GM19455 (cell line): ENCODE measurements around the gene SLC39A11.
A peak's percentile ranks its signal among the peaks of the same experiment; 100 is the strongest.
"Not testable (repeated sequence)": the region's sequence is repeated elsewhere in the genome, so short reads cannot be mapped to it uniquely, and the experiment has no call there.

Source experiments
- ATAC-seq: cut with Tn5 transposase; IDR thresholded peaks from one replicate; pipeline ENCODE4 v1.9.1; 2021; ENCODE audit not compliant: unreplicated experiment

SLC39A11 gene

DNA sequence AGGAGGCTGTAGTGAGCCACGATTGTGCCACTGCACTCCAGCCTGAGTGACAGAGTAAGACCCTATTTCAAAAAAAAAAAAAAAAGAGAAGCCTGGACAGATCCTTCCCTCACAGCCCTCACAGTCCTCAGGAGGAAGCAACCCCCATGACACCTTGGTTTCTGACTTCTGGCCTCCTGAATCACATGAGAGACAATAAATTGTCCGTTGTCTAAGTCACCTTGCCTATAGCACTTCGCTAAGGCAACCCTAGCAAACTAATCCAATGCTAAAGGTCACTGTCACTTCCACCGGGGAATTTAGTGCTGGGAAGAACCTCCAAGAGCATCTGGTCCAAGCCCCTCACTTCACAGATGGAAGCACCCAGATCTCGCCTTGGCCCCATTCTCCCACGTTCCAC lies 18.9 kb upstream of the SLC39A11 start:
- ATAC-seq = no peak

- no peak for ATAC-seq
These were observed 14.7 kb upstream of the SLC39A11 start for GRCh38 chr17:73107191-73107590.

DNA sequence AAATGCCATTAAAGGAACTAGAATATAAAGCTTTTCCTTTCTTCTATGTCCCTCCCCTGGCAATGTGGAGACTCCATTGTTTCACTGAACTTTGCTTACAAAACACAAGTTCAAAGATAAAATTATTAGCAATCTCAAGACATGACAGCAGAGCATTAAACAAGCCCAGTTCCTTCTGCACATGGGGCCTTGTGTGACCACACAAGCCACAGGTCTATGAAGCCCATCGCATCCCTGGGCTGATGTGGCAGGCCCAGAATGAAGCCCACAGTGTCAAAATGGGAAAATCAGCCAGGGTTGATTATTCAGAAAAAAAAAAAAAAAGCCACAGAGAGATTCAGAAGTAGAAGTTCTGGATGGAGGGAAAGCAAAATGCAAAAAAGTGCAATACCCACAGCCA lies 12.9 kb upstream of the SLC39A11 start:
- ATAC-seq = no peak

DNA sequence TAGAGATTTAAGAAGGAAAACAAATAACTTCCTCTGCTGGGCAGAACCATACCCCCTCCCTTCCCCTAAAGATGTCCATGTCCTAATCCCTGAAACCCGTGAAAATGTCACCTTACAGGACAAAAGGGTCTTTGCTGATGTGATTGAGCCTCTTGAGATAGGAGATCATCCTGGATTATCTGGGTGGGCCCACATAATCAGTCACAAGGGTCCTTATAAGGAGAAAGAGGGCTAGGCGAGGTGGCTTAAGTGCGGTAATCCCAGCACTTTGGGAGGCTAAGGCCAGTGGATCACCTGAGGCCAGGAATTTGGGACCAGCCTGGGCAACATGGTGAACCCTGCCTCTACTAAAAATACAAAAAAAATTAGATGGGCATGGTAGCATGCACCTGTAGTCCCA lies 12.0 kb upstream of the SLC39A11 start:
- no peak for ATAC-seq

GRCh38 chr17:73103641-73104335 lies 11.3 kb upstream of the SLC39A11 start:
- ATAC-seq = no peak

- ATAC-seq = no peak
These were observed 8.5 kb upstream of the SLC39A11 start for GRCh38 chr17:73101031-73101430.

DNA sequence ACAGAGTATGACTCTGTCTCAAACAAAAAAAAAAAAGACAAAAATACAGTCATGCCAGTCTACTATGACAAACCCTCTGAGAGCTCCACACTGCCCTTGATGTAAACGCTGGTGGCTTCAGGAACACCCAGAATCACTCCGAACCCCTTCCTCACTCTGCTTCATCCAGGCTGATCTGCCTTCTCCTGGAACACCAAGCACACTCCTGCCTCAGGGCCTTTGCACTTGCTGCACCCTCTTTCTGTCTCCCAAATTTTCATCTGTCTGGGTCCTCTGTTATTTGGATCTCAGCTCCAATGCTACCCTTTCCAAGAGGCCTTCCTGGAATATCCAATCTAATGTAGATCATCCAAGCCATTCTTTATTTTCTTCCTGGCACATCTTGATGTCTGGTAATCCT lies 7.9 kb upstream of the SLC39A11 start:
- no peak for ATAC-seq

DNA sequence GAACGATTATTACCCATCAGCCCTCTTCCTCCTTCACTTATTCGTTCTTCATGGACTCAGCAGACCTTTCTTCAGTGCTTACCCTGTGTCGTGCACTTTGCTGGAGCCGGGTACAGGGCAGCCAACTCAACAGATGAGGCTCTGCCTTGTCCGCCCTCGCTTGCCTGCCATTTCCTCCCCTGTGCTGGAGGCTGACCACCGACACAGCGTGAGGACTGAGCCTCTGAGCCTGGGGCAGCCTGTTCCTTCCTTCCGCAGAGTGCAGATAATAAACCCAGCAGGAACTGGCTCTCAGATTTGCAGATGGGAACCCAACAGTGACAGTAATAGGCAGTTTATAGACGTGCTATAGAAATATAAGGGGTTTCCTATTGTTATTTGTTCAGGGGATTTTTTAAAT lies 7.0 kb upstream of the SLC39A11 start:
- ATAC-seq = no peak

GRCh38 chr17:73098919-73099318 lies 6.4 kb upstream of the SLC39A11 start:
- ATAC-seq = no peak

DNA sequence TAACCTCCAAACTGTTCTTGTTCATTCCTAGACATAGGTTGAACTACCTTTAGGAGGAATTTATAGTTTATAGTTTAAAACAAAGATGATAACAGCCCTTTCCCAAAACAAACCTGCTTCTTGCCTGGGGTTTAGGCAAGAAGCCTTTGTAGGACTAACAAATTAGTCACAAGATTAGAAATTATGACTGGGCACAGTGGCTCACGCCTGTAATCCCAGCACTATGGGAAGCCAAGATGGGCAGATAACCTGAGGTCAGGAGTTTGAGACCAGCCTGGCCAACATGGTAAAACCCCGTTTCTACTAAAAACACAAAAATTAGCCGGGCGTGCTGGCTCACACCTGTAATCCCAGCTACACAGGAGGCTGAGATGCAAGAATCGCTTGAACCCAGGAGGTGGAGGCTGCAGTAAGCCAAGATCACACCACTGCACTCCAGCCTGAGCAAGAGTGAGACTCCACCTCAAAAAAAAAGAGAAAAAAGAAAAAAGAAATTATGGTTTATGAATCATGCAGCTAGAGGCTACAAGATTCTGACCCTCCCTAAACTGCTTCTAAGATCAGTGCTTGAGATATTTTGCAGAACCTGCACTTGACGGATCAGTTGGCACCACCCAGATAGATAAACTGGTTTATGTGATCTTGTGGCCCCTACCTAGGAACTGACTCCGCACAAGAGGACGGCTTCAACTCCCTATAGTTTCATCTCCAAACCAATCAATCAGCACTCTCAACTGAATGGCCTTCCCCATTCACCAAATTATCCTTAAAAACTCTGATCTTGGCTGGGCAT lies 5.7 kb upstream of the SLC39A11 start:
- not testable (repeated sequence) for ATAC-seq

DNA sequence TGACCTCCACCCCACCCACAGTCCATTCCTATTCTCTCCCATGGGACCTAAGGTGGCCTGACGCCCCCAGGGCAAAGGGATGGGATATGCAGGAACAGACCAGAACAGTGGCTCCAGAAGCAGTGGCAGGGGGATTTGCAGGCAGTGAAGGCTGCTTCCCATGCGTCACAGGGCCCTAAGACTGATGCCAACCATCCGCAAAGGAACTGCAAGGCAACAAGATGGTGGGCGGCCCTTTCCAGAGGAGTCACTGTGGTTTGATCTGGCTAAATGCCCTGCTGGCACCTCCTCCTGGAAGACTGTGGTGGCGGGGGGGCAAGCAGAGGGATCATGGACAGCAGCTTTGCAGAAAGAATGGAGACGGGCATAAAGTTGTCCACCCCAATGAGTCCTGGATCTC lies 4.4 kb upstream of the SLC39A11 start:
- no peak for ATAC-seq

GRCh38 chr17:73096211-73096610 lies 3.7 kb upstream of the SLC39A11 start:
- no peak for ATAC-seq

- no peak for ATAC-seq
These were observed 798 bp upstream of the SLC39A11 start for GRCh38 chr17:73093286-73093685.

GRCh38 chr17:73091770-73092522 lies 542 bp downstream of the SLC39A11 start:
- ATAC-seq = peak; percentile 23

- ATAC-seq = no peak
These were observed 1.1 kb downstream of the SLC39A11 start for GRCh38 chr17:73091410-73091769.

DNA sequence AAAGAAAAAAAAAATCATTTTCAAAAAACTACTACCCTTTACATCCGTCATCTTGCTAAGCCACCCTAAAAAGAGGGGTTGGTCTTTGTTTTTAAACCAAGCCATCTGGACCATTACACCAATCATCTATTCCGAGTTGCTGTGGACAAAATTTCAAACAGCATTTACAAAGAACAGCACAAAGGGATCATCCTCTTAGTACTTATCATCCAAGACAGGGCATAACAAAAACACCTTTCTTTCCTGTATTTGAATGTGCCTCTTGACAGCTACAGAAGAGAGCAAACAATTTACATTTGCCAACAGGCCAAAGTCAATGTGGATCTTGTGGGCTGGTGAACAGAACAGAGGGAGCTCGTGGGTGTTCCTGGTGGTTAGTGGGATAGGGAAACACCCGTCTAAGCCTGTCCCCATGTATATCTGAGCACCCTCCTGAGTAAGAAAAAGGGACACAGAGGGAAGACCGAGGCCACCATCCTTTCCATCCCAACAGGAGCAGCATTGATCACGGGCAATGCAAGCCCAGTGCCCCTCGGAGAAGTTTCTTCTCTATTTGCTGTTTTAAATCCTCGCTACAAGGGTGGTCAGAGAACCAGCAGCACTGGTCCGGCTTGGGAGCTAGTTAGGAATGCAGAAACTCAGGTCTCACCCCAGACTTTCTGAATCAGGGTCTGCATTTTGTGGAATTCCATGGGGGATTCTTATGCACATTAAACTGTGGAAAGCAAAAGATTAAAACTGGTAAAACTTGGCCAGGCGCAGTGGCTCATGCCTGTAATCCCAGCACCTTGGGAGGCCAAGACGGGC lies 1.9 kb downstream of the SLC39A11 start:
- ATAC-seq = no peak

DNA sequence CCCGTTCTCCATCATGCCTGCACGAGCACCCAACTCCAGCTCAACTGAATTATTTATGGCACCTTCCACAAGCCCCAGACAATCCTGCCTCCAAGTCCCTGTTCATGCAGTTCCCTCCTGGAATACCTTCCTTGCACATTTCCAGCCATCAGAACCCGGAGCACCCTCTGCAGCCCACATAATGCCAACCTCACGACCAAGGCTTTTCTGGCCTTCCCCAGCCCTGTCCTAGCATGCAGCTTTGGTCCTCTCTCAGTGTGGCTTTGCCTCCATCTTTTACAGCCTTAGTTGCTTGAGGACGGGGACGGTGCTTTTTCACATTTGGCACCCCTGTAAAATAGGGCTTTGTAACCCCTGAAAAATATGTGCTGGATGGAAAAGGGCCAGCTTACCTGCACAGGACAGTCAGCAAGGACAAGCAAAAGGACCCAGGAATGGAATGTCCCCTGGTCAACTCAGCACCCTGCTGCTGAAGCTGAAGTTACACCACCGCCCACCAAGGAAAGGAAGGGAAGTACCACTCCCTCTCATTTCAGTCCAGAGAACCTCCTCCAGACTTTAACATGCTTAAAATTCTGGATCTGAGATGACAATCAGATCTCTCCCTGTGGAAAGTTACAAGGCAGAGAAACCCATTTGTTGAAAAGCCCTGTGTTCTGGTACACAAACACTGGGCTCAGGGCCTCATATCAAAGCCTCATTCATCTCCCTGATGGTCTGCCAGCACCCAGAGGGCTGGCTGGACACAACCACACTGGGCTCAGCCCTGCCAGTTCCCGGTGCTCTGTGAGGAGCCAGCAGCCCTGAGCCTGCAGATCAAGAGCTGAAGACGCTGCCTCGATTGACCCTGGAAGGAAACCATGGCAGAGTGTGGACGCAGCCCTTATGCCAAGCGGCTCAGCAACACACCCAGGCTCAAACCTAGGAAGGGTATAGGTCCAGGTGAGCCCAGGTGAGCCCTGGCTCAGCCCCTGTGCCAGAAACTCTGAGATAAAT lies 2.9 kb downstream of the SLC39A11 start:
- ATAC-seq = no peak

DNA sequence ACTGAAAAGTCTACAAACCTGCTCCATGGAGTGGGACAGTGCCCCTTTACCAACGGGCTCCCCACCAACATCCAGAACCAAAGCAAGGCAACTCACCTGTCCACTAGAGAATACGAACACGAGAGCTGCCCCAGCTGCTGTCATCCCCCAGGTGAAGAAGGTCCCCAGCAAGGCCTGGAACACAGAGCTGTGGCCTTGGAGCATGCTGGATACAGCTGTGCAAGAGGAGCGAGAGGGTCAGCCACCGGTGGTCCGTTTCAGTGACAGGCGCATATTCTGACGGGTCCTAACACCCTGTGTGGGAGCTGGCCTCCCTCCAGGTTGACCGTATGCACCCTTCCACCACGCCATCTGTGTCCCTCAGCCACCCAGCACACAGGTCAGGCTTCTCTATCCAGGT lies 3.9 kb downstream of the SLC39A11 start:
- no peak for ATAC-seq

DNA sequence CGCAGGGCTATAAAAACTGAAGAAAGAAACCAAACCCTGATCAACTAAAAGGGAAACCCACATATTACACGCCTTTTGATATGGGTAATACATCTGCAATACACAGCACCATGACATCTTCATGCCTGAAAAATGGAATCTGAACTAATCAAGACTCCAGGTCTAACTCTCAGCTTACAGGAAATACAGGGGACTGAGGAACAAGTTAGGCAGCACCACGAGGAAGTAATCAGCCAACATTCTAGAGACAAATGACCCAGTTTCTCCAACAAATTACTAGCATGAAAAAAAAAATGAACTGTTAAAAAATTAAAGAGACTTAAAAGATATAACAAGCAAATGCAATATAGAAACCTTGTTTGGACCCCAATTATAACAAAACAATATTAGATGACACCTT lies 9.1 kb downstream of the SLC39A11 start:
- ATAC-seq = no peak

- ATAC-seq = no peak
These were observed 17.9 kb downstream of the SLC39A11 start for GRCh38 chr17:73074566-73074965.
